Fibroblast of pulmonary artery (primary cell): ENCODE data around the gene ABCA12.

ENCODE experiments used
- DNase-seq: peaks from one replicate; pipeline ENCODE4 v3.0.0-alpha.2; 2010; ENCODE audit warnings: low read depth
- H3K4me3 ChIP-seq: replicated peaks from 2 replicates; pipeline ENCODE4 v1.5.1; 2011; ENCODE audit warnings: low read depth, mild to moderate bottlenecking, control low read depth, low read length, moderate library complexity
- CTCF ChIP-seq: IDR thresholded peaks from 2 replicates; pipeline ENCODE4 v1.5.1; 2011; ENCODE audit warnings: mild to moderate bottlenecking, control low read depth, low read length, inconsistent platforms; ENCODE audit errors: missing control alignments

Gene ABCA12

GRCh38 chr2:215104226-215104625, 34.2 kb downstream of the ABCA12 start:
- TF ChIP-seq CTCF: no peak
- H3K4me3 ChIP-seq: no peak overlapping the region
- no peak for DNase-seq

GRCh38 chr2:215098875-215099274, 39.6 kb downstream of the ABCA12 start:
- no peak for DNase-seq
- no peak for TF ChIP-seq CTCF
- H3K4me3 ChIP-seq: no peak overlapping the region

GRCh38 chr2:215084080-215084479, 54.3 kb downstream of the ABCA12 start:
- TF ChIP-seq CTCF: no peak
- no peak for DNase-seq
- H3K4me3 ChIP-seq: no peak overlapping the region

- H3K4me3 ChIP-seq: no peak overlapping the region
- no peak for TF ChIP-seq CTCF
- no peak for DNase-seq
These were observed 55.3 kb downstream of the ABCA12 start for GRCh38 chr2:215083146-215083545.

GRCh38 chr2:215082446-215082845, 56.0 kb downstream of the ABCA12 start:
- no peak overlapping the region for H3K4me3 ChIP-seq
- TF ChIP-seq CTCF: no peak
- no peak for DNase-seq

GRCh38 chr2:215080545-215080944, 57.9 kb downstream of the ABCA12 start:
- no peak for DNase-seq
- no peak overlapping the region for H3K4me3 ChIP-seq
- TF ChIP-seq CTCF: no peak

GRCh38 chr2:215071676-215072075, 66.8 kb downstream of the ABCA12 start:
- no peak for DNase-seq
- no peak overlapping the region for H3K4me3 ChIP-seq
- TF ChIP-seq CTCF: no peak
